GM06990 (cell line): Measurements from ENCODE around the gene DGKB.

Experiments used
- DNase-seq: peaks from one replicate; pipeline ENCODE4 v3.0.0-alpha.2; 2011; ENCODE audit not compliant: insufficient read length; ENCODE audit errors: extremely low read depth
- H3K27me3 ChIP-seq: replicated peaks from 2 replicates; pipeline ENCODE4 v1.6.0; 2011; ENCODE audit warnings: low read length; ENCODE audit not compliant: control insufficient read depth, insufficient read depth
- H3K36me3 ChIP-seq: 2 replicates; pipeline ENCODE4 v1.5.1; 2011; ENCODE audit warnings: low read length; ENCODE audit not compliant: control insufficient read depth, insufficient read depth
- H3K4me3 ChIP-seq: replicated peaks from 2 replicates; pipeline ENCODE4 v1.5.1; 2011; ENCODE audit warnings: low read depth, mild to moderate bottlenecking, control low read depth, low read length
- CTCF ChIP-seq: IDR thresholded peaks from 2 replicates; pipeline ENCODE4 v1.5.1; 2011; ENCODE audit warnings: low read length, control low read depth, mild to moderate bottlenecking, inconsistent platforms; ENCODE audit not compliant: insufficient read depth, poor library complexity, severe bottlenecking

DGKB gene

GRCh38 chr7:14436878-14437277 is 465.7 kb downstream of the DGKB start:
- no peaks in the 10 kb centered on the region for H3K27me3 ChIP-seq
- DNase-seq = no peak
- H3K4me3 ChIP-seq = no peak overlapping the region
- H3K36me3 ChIP-seq = no peaks in the 10 kb centered on the region
- TF ChIP-seq CTCF = no peak

DNA sequence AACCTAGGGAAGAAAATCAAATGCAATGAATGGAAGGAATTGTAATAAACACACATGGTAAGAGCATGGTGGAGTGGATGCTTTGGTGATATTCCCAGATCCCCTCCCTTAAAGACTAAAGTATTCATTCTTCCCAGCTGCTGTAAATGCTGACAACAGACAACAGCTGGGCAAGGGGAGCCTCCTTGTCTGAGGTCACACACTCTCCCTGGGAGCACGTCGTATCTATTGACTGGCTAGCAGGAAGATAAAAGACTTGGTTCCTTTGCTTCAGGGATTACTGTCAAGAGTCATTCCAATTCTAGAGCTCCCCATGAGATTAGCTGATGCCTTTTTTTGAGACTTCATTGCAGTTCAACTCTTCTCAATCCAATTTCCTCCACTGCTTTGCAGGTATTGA is 469.6 kb downstream of the DGKB start:
- no peaks in the 10 kb centered on the region for H3K36me3 ChIP-seq
- no peaks in the 10 kb centered on the region for H3K27me3 ChIP-seq
- DNase-seq = no peak
- no peak overlapping the region for H3K4me3 ChIP-seq
- TF ChIP-seq CTCF = no peak

DNA sequence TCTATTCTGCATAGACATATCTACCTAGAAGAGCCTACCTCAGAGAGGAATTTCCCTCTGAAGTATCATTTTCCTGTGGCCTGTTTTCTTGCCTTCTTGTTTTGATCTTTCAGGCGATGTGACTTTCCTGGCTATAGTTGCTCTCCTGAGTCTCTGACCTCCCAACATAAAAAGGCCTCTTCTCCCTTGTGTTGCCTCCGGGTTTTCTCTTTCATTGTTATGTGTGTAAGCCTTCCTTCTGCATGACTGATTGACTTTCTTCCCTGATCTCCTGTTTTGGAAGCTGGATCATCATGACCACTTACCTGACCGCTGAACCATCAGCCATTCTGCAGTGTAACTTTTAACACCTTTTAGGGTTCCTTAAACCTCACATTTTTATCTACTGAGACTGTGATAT is 471.6 kb downstream of the DGKB start:
- no peak for DNase-seq
- no peak for TF ChIP-seq CTCF
- H3K4me3 ChIP-seq = no peak overlapping the region

DNA sequence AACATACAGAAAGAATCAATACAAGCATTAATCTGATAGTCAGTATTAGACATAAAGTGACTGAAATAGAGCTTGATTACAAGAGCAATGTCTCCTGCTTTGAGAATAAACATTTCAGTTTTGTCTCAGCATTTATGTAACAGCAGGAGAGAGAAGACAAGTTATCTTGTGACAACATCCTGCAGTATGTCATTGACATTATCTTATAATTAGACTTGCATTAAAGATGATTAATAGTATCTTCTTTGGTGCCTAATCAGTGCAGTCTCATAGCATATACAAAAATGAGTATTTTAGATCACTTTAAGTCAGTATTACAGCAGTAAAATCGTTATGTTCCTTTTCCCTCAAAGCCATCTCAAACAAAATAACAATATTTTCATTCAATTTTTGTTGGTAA is 477.0 kb downstream of the DGKB start:
- DNase-seq = no peak
- TF ChIP-seq CTCF = no peak
- H3K4me3 ChIP-seq = no peak overlapping the region
- no peaks in the 10 kb centered on the region for H3K27me3 ChIP-seq
- H3K36me3 ChIP-seq = no peaks in the 10 kb centered on the region

More for the DNA sequence above, 471.6 kb downstream of the DGKB start:
- H3K27me3 ChIP-seq = no peaks in the 10 kb centered on the region
- H3K36me3 ChIP-seq = no peaks in the 10 kb centered on the region

DNA sequence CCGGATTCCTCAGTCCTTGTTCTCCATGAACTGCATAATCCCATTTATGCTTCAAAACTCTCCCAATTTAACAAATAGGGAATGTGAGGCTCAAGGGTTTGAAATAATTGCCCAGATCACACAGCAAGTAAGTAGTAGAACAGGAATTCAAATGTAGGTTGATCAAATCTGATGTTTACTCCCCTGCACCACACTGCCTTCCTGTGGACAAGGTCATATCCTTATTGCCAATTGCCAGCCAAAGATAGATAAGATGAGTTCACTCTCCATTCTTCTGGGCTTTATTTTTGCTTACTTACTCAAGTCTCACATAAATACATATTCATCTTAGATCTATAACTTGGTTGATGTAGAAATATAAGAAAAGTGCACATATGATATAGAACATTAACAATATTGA is 477.9 kb downstream of the DGKB start:
- Histone ChIP-seq H3K4me3 (no peak overlapping the region), H3K36me3 (no peaks in the 10 kb centered on the region), H3K27me3 (no peaks in the 10 kb centered on the region)
- no peak for TF ChIP-seq CTCF
- DNase-seq = no peak

DNA sequence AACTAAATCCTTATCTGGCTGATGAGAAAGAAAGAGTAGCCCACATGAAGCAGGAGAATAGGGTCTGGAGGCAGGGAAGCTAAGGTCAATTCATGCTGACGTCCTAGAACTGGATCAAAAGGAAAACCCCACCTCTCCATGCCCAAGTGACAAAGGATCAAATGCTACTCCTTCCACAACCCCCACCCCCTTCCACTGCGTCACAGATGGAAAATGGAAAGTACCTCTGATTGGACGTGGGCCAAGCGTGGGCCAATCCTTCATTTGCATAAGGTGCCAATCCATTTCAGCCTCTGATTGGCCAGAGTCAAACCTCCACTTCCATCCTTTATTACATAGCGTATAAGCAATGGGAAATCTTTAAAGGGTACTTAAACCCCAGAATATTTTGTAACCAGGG is 481.8 kb downstream of the DGKB start:
- Histone ChIP-seq H3K36me3 (no peaks in the 10 kb centered on the region), H3K4me3 (no peak overlapping the region), H3K27me3 (no peaks in the 10 kb centered on the region)
- no peak for DNase-seq
- TF ChIP-seq CTCF = no peak
